ENCODE data around the gene ZFYVE16. TPM values are rescaled to one million over a fixed set of nuclear protein-coding genes. Genes with fewer than 3 reads are reported as not detected.

Gene ZFYVE16
- total and polyA plus RNA-seq, 10 of the 15 experiments (the other 5 are each of a cell fraction or from before 2014, with no cell fraction given) = 2.9 to 11.2 (median 7.8) TPM

GRCh38 chr5:80368661-80369480 lies 39.0 kb upstream of the ZFYVE16 start:
- no peaks in the 10 kb centered on the region for H4K20me1 ChIP-seq (ENCODE audit: control insufficient read depth, insufficient read depth)
- no peaks in the 10 kb centered on the region for H3K36me3 ChIP-seq (ENCODE audit: control insufficient read depth in 2 of 2, insufficient read depth in 2 of 2, low read length in 1 of 2)
- no peak for DNase-seq (ENCODE audit: low read depth, low spot score)
- in situ Hi-C loops (cut with MboI) (no loop called here), intact Hi-C loops (cut with micrococcal nuclease; ENCODE audit: unreplicated experiment) (no loop called here)
- CTCF ChIA-PET = no interaction called here
- no peak overlapping the region for H3K4me3 ChIP-seq
- RAD21 ChIA-PET (ENCODE audit: unreplicated experiment) = no interaction called here
- 24% methylated on average over 4 of the region's 4 CpGs for WGBS (ENCODE audit: insufficient coverage, insufficient replicate concordance, low lambda C conversion rate, missing lambda C conversion rate)
- H3K9ac ChIP-seq (ENCODE audit: control insufficient read depth, insufficient read depth, low read length) = no peak overlapping the region
- TF ChIP-seq IRF5 (IDR thresholded peaks at IDR 0.05; ENCODE audit: borderline replicate concordance) (no peak), SUPT20H (IDR thresholded peaks at IDR 0.05; ENCODE audit: borderline replicate concordance, control insufficient read depth, low read depth, low read length) (no peak)
- H3K9me3 ChIP-seq (replicated peaks; ENCODE audit: control insufficient read depth, insufficient read depth, low read length) = no peaks in the 10 kb centered on the region; the same call in 1 of the 3 replicates
- no peak for FAIRE-seq
- H3K4me2 ChIP-seq (ENCODE audit: control insufficient read depth, insufficient read depth) = no peak overlapping the region
- BruUV-seq (replicated peaks) = no TSS peak
- H3K27me3 ChIP-seq (replicated peaks in 1 of 2; ENCODE audit: control insufficient read depth in 2 of 2, insufficient read depth in 2 of 2, low read length in 1 of 2) = no peaks in the 10 kb centered on the region
- SMC1A ChIA-PET (ENCODE audit: uncharacterized antibody, unreplicated experiment) = no interaction called here
- H3K27ac ChIP-seq (ENCODE audit: control insufficient read depth, insufficient read depth) = no peak overlapping the region
- no peaks in the 10 kb centered on the region for H3K79me2 ChIP-seq (ENCODE audit: control insufficient read depth, insufficient read depth, low read length)
- no peak for ATAC-seq
- no peak overlapping the region for H2AFZ ChIP-seq (ENCODE audit: control insufficient read depth, low read depth, low read length)
- POLR2A ChIA-PET = no interaction called here
- no peaks in the 10 kb centered on the region for H3K4me1 ChIP-seq (ENCODE audit: control insufficient read depth, insufficient read depth, low read length)

- Histone ChIP-seq H3K4me3 (no peak overlapping the region), H3K27me3 (replicated peaks in 1 of 2; ENCODE audit: control insufficient read depth in 2 of 2, insufficient read depth in 2 of 2, low read length in 1 of 2) (no peaks in the 10 kb centered on the region), H3K27ac (ENCODE audit: control insufficient read depth, insufficient read depth) (no peak overlapping the region), H3K9me3 (replicated peaks; ENCODE audit: control insufficient read depth, insufficient read depth, low read length) (no peaks in the 10 kb centered on the region; the same call in 1 of the 3 replicates), H3K79me2 (ENCODE audit: control insufficient read depth, insufficient read depth, low read length) (no peaks in the 10 kb centered on the region), H3K36me3 (ENCODE audit: control insufficient read depth in 2 of 2, insufficient read depth in 2 of 2, low read length in 1 of 2) (no peaks in the 10 kb centered on the region), H4K20me1 (ENCODE audit: control insufficient read depth, insufficient read depth) (no peaks in the 10 kb centered on the region), H3K4me1 (ENCODE audit: control insufficient read depth, insufficient read depth, low read length) (no peaks in the 10 kb centered on the region), H3K4me2 (ENCODE audit: control insufficient read depth, insufficient read depth) (no peak overlapping the region), H2AFZ (ENCODE audit: control insufficient read depth, low read depth, low read length) (no peak overlapping the region), H3K9ac (ENCODE audit: control insufficient read depth, insufficient read depth, low read length) (no peak overlapping the region)
- no TSS peak for BruUV-seq (replicated peaks)
- FAIRE-seq = no peak
- SMC1A ChIA-PET (ENCODE audit: uncharacterized antibody, unreplicated experiment) = no interaction called here
- CTCF ChIA-PET = no interaction called here
- in situ Hi-C loops (cut with MboI) = no loop called here
- no peak for DNase-seq (ENCODE audit: low read depth, low spot score)
- no peak for ATAC-seq
- 77% methylated on average over 8 of the region's 8 CpGs for WGBS (ENCODE audit: insufficient coverage, insufficient replicate concordance, low lambda C conversion rate, missing lambda C conversion rate)
- POLR2A ChIA-PET = no interaction called here
- RAD21 ChIA-PET (ENCODE audit: unreplicated experiment) = no interaction called here
- intact Hi-C loops (cut with micrococcal nuclease; ENCODE audit: unreplicated experiment) = no loop called here
- TF ChIP-seq HSF1 (IDR thresholded peaks at IDR 0.05; ENCODE audit: low read depth, low read length) = no peak
- TF ChIP-seq NFIC (IDR thresholded peaks at IDR 0.05; ENCODE audit: low read depth, low read length) = no peak
- no peak for TF ChIP-seq YBX1 (IDR thresholded peaks at IDR 0.05)
- TF ChIP-seq USF2 (IDR thresholded peaks at IDR 0.05; ENCODE audit: borderline replicate concordance, low read depth, low read length) = no peak
- no peak for TF ChIP-seq MYC (IDR thresholded peaks at IDR 0.05; ENCODE audit: insufficient read depth, insufficient read length, insufficient replicate concordance, low read length, severe bottlenecking)
- no peak for TF ChIP-seq KDM1A (IDR thresholded peaks at IDR 0.05; ENCODE audit: borderline replicate concordance)
- no peak for TF ChIP-seq ATF7 (IDR thresholded peaks at IDR 0.05; ENCODE audit: low read depth)
- no peak for TF ChIP-seq SRF (IDR thresholded peaks at IDR 0.05; ENCODE audit: low read depth in 2 of 2, low read length in 2 of 2)
- no peak for TF ChIP-seq MXI1 (IDR thresholded peaks at IDR 0.05; ENCODE audit: low read depth, low read length)
Measured at GRCh38 chr5:80369521-80369920, 38.3 kb upstream of the ZFYVE16 start.
